ENCODE results near the gene CDK10.

The CDK10 gene

DNA sequence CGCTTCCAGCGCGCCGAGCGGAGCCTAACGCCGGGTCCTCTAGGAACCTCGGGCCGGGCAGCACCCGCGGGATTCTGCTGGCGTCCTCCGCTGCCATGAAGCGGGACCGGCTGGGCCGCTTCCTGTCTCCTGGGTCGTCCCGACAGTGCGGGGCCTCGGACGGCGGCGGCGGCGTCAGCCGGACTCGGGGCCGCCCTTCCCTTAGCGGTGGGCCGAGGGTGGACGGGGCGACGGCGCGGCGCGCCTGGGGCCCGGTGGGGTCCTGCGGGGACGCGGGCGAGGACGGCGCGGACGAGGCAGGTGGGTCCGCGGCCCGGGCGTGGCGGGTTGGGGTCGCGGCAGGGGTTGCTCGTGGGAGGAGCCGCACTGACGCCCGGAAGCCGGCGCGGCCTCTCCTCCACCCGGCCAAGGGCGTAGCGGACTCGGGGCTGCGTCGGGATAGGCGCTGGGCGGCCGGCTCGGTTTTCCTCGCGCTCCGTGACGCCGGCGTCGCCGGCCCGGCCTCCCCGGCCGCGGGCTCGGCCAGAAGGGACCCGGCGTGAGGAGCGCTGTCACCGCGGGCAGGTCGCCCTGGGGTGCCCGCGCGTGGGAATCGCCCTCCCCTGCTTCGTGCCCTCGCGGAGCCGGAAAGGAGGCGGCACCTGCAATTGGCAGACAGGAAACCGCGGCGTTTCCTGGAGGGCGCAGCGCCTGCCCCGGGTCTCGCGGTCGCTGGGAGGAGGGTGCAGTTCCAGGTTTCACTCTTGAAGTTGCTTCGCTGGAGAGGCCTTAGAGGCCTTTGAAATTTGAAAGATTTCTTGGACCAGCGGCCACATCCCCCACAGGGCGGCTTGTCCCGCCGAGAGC lies 35.3 kb downstream of the CDK10 start:
- Histone ChIP-seq H3K36me3 (ENCODE audit: insufficient read depth, low read length) (peaks cover 44% of the 10 kb centered on the region), H3K79me2 (ENCODE audit: insufficient read depth, low read length) (peaks cover 40% of the 10 kb centered on the region), H3K9ac (ENCODE audit: low read depth, low read length) (peak overlapping the region; percentile 96), H3K9me3 (ENCODE audit: insufficient read depth, low read length, severe bottlenecking) (no peaks in the 10 kb centered on the region), H3K27ac (ENCODE audit: low read length) (peak overlapping the region; percentile 87), H3K4me3 (ENCODE audit: low read depth in 1 of 2, low read length in 2 of 2) (peak overlapping the region; percentile 60 to 70), H3K4me2 (ENCODE audit: insufficient read depth, low read length) (peak overlapping the region; percentile 97), H3K4me1 (ENCODE audit: insufficient read depth, low read length) (peaks cover 35% of the 10 kb centered on the region), H4K20me1 (ENCODE audit: insufficient read depth, low read length) (peaks cover 30% of the 10 kb centered on the region), H3K27me3 (ENCODE audit: insufficient read depth, low read length, poor library complexity) (no peaks in the 10 kb centered on the region), H2AFZ (ENCODE audit: low read depth, low read length) (peak overlapping the region; percentile 77)
- ATAC-seq (ENCODE audit: insufficient read depth, low read depth) (peak; percentile 73), DNase-seq (peak; percentile 93)
- no peak for TF ChIP-seq EZH2 (IDR thresholded peaks at IDR 0.05; ENCODE audit: borderline replicate concordance, low read depth, low read length, severe bottlenecking)
- TF ChIP-seq, protein P1, sequence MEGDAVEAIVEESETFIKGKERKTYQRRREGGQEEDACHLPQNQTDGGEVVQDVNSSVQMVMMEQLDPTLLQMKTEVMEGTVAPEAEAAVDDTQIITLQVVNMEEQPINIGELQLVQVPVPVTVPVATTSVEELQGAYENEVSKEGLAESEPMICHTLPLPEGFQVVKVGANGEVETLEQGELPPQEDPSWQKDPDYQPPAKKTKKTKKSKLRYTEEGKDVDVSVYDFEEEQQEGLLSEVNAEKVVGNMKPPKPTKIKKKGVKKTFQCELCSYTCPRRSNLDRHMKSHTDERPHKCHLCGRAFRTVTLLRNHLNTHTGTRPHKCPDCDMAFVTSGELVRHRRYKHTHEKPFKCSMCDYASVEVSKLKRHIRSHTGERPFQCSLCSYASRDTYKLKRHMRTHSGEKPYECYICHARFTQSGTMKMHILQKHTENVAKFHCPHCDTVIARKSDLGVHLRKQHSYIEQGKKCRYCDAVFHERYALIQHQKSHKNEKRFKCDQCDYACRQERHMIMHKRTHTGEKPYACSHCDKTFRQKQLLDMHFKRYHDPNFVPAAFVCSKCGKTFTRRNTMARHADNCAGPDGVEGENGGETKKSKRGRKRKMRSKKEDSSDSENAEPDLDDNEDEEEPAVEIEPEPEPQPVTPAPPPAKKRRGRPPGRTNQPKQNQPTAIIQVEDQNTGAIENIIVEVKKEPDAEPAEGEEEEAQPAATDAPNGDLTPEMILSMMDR (IDR thresholded peaks at IDR 0.05; ENCODE audit: borderline replicate concordance, extremely low read depth, low read length, poor library complexity, severe bottlenecking) = no peak

DNA sequence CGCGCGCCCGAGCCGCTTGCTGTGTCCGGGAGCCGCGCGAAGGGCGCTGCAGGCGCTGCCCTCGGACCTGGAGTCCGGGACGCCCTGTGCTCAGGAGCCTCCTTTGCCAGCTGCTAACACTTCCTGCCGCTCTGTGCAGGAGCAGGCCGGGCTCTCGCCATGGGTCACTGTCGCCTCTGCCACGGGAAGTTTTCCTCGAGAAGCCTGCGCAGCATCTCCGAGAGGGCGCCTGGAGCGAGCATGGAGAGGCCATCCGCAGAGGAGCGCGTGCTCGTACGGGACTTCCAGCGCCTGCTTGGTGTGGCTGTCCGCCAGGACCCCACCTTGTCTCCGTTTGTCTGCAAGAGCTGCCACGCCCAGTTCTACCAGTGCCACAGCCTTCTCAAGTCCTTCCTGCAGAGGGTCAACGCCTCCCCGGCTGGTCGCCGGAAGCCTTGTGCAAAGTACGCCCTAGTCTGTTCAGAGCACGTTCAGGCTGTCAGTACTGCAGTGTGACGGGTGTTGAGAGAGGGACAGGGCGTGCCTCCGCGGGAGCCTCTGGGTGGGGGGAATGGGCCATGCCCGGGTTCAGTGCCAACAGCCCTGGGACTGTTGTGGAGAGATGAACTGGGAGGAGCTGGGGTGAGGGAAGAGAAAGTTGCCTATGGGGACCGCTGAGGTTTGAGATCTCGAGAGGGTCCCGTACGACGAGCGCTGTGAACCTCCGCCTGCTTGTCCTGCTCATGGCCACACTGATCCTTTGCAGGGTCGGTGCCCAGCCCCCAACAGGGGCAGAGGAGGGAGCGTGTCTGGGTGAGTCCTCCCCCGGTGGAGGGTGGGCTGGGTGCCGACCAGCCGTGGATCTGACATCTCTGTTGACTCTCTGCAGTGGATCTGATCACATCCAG lies 36.1 kb downstream of the CDK10 start:
- Histone ChIP-seq H3K79me2 (ENCODE audit: insufficient read depth, low read length) (peaks cover 47% of the 10 kb centered on the region), H3K4me1 (ENCODE audit: insufficient read depth, low read length) (peaks cover 35% of the 10 kb centered on the region), H3K36me3 (ENCODE audit: insufficient read depth, low read length) (peaks cover 52% of the 10 kb centered on the region), H4K20me1 (ENCODE audit: insufficient read depth, low read length) (peaks cover 37% of the 10 kb centered on the region), H3K4me3 (ENCODE audit: low read depth in 1 of 2, low read length in 2 of 2) (peak overlapping the region; percentile 60 to 70; a peak in 3 of 4 replicates), H3K9ac (ENCODE audit: low read depth, low read length) (peak overlapping the region; percentile 96), H2AFZ (ENCODE audit: low read depth, low read length) (peak overlapping the region; percentile 58; the same call in 1 of the 2 replicates), H3K27ac (ENCODE audit: low read length) (peak overlapping the region; percentile 87), H3K9me3 (ENCODE audit: insufficient read depth, low read length, severe bottlenecking) (no peaks in the 10 kb centered on the region), H3K27me3 (ENCODE audit: insufficient read depth, low read length, poor library complexity) (no peaks in the 10 kb centered on the region), H3K4me2 (ENCODE audit: insufficient read depth, low read length) (peak overlapping the region; percentile 97)
- TF ChIP-seq EZH2 (IDR thresholded peaks at IDR 0.05; ENCODE audit: borderline replicate concordance, low read depth, low read length, severe bottlenecking) = no peak
- TF ChIP-seq, protein P1 (IDR thresholded peaks at IDR 0.05; ENCODE audit: borderline replicate concordance, extremely low read depth, low read length, poor library complexity, severe bottlenecking) = no peak
- ATAC-seq (ENCODE audit: insufficient read depth, low read depth) = peak; percentile 31
- peak; percentile 59 for DNase-seq

DNA sequence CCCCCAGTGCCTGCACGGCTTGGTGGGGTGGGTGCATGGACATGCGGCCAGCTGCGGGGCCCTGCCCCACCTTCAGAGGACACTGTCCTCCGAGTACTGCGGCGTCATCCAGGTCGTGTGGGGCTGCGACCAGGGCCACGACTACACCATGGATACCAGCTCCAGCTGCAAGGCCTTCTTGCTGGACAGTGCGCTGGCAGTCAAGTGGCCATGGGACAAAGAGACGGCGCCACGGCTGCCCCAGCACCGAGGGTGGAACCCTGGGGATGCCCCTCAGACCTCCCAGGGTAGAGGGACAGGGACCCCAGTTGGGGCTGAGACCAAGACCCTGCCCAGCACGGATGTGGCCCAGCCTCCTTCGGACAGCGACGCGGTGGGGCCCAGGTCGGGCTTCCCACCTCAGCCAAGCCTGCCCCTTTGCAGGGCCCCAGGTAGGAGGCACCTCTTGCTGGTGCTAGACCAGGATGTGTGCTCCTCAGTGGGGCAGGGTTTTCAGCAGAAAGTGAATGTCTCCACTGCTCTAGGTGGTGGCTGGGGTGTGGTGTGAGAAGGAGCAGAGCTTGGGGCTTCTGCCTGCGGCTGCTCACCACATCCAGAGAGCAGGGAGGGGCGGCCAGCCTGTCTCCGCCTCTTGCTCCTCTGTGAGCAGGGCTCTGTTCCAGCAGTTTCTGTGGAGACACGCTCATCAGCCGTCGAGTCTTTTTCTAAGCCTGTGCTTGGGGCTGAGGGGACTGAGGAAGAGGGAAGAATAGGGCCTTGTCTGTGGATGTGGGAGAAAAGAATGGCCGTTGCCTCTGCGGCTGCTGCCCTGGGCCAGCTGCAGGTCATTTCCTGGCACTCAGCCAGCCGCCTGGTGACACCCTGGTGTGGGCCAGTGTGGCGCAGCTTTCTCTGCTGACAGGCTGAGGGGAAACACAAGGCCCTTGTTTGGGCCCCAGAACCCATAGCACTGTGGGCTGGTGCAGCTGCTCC lies 37.1 kb downstream of the CDK10 start:
- Histone ChIP-seq H3K9ac (ENCODE audit: low read depth, low read length) (peak overlapping the region; percentile 96), H3K4me1 (ENCODE audit: insufficient read depth, low read length) (peaks cover 35% of the 10 kb centered on the region), H3K79me2 (ENCODE audit: insufficient read depth, low read length) (peaks cover 49% of the 10 kb centered on the region), H4K20me1 (ENCODE audit: insufficient read depth, low read length) (peaks cover 41% of the 10 kb centered on the region), H3K27ac (ENCODE audit: low read length) (no peak overlapping the region; the same call in 1 of the 2 replicates), H3K36me3 (ENCODE audit: insufficient read depth, low read length) (peaks cover 57% of the 10 kb centered on the region), H3K9me3 (ENCODE audit: insufficient read depth, low read length, severe bottlenecking) (no peaks in the 10 kb centered on the region), H2AFZ (ENCODE audit: low read depth, low read length) (no peak overlapping the region), H3K27me3 (ENCODE audit: insufficient read depth, low read length, poor library complexity) (no peaks in the 10 kb centered on the region), H3K4me2 (ENCODE audit: insufficient read depth, low read length) (peak overlapping the region; percentile 97), H3K4me3 (ENCODE audit: low read depth in 1 of 2, low read length in 2 of 2) (peak overlapping the region in 1 of 2 experiments; percentile 70; a peak in 2 of 4 replicates)
- TF ChIP-seq EZH2 (IDR thresholded peaks at IDR 0.05; ENCODE audit: borderline replicate concordance, low read depth, low read length, severe bottlenecking) = no peak
- ATAC-seq (ENCODE audit: insufficient read depth, low read depth) = no peak
- DNase-seq = no peak
